ENCODE measurements around the gene PLCL2.

Gene PLCL2

DNA sequence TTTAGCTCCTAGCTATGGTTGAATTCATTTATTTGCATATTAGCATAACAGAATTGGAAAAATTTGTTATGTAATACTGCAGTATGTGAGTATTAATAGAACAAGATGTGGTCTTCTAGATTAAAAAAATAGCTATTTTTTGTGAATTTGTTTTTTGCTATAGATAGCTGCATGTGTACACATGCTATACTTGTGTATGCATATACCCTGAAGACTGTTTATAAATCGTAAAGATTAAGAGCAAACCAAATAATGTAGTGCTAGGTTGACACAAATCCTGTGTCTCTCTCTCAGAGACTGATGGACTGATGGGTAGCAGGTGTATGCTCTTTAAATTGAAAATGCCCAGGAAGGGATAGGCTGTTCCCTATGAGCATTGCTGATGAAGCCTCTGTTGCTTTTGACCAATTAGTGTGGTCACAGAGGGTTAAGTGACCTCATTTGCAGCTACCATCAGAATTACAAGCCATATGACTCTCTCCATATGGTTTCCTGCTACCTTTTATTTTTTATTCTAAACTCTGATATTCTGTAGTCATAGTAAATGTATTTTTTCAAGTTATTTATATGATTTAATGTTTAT is 9.0 kb downstream of the PLCL2 start:
- DNase-seq (ENCODE audit: low spot score), result no peak

DNA sequence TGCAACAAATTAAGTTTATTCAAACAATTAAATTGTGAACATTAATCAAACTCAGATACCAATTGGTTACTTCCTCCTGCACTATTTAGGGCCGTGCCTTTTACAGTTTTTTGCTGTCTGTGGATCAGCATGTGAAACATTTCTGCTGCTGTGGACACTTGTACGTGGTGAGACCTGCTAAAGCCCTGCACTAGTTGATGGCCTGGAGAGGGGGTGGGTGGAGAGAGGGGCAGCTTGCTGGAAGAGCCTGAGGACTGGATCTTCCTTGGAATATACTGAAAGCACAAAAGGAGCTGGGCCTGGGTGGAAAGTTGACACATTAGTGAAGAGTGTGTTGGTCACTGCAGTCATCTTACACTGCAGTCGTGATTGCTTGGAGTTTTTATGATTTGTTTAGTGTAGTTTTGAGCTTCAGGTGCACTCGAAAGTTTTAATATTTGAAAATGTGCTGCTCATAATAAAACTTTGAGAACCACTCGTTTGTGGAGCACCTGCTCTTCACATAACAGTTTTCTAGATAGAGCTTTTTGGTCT is 11.4 kb downstream of the PLCL2 start:
- no peak for DNase-seq (ENCODE audit: low spot score)

DNA sequence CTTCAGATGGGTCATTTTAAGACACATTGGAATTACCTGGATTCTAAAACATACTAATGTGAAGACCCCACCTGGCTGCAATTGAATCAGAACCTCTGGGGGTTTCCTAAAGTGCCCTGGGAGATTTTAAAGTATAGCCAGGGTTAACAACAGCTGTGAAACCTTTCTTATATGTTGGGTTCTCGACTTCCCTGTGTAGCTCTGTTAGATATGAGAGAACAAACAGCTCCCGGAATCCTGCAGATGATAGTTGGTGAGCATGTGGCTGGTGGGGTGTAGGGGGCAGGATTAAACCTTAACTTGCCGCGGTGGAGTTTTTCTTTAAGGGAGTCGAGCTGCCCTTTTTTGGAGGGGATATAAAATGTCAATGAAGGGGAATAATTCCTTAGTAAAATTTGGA is 12.1 kb downstream of the PLCL2 start:
- DNase-seq (ENCODE audit: low spot score), result no peak

DNA sequence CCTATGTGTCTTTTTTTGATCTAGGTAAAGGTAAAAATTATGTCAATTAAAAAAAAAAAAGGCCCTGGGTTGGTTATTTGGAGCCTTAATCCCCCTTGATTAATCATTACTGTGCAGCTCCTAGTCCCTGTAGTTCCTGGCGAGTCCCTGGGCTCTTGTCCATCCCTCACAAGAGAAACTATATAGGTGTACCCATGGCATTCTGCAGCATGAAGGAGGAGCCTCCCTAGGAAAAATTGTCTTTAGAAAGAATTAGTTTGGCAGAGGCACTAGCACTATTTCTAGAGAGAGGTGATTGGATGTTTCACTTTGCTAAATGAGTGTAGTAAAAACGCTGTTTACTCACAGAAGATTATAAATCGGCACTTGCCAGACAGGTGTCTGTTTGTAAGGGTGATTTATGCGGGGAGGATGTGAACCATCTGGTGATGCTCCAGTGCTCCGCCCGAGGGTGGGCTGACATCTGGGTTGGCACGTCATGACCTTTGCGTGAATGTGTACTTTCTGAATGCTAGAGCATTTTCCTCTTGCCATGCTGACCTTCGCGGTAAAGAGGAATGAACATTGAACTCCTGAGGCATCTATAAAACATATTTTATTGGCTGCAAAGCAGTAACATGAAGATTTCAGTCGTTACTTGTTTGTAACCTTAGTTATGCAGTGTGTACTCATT is 12.6 kb downstream of the PLCL2 start:
- peak; percentile 54 for DNase-seq (ENCODE audit: low spot score)

DNA sequence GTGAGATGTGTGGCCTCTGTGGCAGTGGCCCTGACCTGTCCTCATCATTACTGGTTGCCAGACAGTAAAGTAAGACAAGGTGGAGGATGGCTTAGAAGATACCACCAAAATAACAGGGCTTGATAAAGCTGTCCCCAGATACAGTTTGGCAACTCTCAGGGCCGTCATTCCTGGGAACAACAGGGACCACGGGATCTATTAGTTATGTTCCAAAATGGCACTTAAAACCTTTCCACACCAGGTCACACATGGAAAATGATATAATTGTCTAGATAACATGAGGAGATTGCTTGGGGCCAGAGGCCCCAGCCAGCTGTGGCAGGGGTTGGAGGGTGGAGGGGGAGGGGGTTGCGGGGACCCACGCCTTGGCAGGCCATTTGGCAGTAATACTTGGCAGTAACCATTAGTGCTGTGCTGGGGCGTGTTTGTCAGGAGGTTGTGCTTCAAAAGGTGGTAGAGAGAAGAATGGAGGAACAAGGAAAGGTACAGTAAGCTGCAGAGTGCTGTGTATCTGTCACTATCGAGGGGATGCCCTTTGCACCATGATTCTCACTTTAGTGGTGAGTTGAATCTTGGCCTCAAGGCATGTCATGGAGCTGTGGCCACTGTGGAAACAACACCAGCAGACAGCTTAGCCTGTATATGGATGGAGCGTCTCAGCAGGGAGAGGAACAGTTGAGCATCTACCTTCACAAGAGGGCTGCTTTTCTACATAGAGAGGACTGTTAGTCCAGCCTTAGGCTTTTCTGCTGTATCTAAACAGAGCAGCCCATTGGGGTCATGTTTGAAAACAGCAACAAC is 14.0 kb downstream of the PLCL2 start:
- no peak for DNase-seq (ENCODE audit: low spot score)

DNA sequence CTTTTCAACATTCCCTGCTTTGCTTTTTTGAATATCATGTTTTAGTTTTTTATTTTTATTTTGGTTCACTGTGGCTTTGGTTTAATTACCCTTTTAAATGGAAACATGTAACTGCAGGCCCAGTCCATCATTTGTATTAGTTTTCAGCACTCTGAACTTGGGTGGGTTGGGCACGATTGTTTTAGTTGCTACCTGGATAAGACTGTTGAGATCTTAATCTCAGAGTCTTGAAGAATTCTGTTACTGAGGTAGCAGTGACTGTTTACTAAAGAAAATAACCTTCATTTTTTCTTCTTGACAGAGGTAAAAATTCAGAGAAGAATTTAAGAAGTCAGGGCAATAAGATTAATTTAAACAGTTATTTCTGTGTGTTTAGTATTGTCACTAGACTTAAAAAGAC is 15.2 kb downstream of the PLCL2 start:
- no peak for DNase-seq (ENCODE audit: low spot score)

DNA sequence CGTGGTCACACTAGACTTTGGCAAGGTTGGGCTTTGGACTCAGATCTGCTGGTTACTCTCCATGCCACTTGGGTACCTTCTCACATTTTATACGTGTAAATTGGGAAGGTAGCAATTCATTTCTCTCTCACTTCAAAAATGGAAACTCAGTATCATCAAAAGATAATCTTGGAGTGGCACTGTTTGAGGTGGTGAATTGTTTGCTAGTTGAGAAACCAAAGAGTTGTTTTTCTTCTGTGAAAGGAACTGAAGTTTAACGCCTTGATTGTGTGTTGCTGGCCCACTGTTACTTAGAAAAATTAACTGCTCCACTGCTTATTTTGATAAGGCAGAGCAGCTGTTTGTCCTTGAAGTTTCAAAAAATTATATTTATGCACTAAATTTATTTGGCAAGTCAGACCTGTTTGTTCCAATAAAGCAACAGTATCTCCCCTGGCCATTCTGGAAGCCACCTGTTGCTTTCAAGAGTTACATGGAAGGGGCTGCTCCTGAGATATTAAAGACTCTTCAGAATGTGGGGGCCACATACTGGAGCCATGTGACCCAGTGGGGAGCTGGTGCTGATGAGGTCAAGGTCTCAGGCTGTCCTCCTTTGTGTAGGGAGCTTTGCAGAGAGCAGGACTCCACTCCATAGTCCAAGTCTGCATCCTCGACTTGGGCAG is 16.2 kb downstream of the PLCL2 start:
- DNase-seq (ENCODE audit: low spot score), result no peak

DNA sequence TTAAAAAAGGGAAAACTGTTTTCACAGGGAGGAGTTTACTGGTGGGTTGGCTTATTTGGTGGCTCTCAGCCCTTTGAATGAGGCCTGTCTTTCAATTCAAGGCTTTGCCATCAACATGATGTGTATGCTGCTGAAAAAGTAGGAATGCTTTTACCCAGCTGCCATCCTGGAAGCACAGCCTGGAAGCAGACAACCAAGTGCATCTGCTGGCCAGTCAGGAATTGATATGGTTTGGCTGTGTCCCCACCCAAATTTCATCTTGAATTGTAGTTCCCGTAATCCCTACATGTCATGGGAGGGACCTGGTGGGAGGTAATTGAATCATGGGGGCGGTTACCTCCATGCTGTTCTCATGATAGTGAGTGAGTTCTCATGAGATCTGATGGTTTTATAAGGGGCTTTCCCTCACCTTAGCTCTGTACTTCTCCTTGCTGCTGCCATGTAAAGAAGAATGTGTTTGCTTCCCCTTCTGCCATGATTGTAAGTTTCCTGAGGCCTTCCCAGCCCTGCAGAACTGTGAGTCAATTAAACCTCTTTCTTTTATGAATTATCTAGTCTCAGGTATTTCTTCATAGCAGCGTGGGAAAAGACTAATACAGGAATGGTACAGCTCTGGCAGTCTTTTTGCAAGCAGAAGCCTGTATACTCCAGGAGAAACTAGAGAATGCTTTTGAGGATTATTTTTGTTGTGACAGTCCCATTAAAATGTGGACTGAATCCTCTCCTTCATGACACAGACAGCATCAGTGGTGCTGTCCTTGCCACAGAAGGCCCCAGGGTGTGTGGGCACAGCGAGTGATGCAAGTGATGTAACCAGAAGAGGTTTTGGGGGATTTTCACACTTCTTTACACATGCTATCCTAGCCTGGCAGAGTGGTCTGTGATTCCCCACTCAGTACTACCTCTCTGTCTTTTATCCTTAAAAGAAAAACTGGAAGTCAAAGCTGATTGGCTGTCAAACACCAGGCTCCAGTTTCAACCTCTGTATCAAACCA is 20.0 kb downstream of the PLCL2 start:
- DNase-seq (ENCODE audit: low spot score), result no peak

DNA sequence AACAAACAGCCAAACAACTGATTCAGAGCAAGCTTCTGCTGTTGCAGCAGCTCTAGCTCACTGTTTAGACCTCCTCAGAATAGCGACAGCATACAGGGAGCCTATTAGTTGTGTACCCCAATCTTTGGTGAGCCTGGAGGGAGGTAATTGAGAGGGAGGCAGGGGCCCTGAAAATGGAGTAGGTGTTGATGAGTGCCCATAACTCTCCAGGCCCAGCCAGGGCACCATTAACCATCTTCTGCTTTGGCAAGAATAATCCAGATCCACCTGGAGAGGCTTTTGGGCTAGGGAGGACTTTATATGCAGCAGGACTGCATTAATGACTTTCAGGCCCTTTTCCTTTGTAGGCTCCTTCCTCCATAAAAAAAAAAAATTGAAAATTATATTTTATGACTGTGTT is 20.9 kb downstream of the PLCL2 start:
- no peak for DNase-seq (ENCODE audit: low spot score)

DNA sequence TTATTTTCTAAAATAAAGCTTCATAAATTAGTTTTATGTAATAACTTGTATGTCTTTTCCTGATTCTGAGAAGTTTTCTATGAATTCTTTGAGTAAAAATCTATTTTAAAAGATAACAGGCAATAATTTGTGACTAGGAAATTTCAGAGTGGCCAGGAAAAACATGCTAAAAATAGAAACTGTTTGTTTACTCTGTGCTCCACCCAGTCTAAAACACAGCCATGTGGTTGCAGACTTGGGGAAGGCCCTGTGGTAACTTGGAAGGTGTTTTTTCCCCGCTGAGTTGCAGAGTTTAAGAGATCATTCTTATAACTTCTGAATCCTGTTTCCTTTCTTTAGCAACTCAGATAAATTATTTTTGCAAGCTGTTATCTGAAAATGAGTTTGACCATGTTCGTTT is 21.9 kb downstream of the PLCL2 start:
- peak; percentile 59 for DNase-seq (ENCODE audit: low spot score)

DNA sequence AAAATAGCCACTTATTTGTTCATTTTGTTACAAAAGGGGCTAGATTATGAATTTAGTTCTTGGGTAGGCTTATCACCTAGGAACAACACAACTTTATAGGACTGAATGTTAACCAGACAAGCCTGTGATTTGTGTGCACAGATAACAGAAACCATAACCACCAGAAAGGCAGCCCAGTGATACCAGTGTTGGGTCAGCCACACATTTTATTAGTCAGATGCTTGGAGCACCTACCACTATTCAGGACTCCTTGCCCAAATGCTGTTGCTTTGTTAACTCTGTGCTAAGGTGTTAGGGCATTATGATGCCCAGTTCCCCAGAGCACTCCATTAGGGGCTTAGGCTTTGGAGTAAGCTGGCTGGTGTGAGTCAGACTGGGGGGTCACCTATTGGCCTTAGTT is 22.5 kb downstream of the PLCL2 start:
- DNase-seq (ENCODE audit: low spot score), result no peak

DNA sequence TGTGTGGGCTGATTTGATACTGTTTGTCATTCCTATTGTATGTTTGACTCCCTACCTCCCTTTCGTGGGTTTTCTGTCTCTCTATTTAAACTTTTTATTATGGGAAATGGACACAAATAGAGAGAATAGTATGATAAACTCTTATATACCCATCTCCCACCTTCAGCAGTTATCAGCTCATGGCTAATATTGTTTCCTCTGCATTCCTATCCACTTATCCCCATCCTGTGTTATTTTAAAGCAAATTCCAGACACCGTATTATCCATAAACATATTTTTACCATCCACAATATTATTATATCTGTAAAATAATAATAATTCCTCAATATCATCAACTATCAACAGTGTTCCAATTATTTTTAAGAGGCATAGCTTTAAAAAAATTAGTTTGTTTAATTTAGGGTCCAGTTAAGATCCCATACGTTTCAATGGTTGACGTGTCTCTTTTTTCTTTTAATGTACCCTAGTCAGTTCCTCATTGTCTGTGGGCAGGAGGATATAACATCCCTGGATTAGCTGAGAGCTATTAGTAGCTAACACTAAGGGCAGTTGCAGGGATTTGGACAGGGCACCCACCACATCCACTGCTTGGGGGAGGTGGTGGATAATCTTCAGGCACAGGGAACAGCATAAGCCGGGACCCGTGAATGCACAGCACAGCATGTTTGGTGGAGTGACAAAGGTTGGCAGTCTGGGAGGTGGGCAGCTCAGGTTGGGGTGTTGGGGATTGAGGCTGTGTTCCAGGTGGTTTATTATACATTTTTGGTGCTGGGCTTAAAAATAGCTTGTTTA is 23.5 kb downstream of the PLCL2 start:
- no peak for DNase-seq (ENCODE audit: low spot score)

DNA sequence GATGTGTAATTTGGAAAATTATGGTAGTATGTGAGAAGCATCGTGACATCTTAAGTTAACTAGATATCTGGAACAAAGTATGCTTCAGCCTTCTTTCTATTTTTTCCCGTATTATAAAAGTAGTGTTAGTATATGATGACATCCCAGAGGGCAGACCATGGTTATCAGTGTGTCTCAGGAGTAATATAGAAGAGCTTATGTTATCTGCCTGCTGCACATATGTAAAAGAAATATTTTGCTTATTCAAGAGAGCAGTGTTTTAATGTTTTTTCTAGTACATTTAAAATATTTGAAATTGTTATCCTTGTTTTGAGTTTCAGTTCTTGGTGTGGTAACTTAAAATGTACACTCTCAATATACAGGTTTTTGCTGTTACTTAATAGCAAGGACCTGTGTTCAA is 24.1 kb downstream of the PLCL2 start:
- no peak for DNase-seq (ENCODE audit: low spot score)

DNA sequence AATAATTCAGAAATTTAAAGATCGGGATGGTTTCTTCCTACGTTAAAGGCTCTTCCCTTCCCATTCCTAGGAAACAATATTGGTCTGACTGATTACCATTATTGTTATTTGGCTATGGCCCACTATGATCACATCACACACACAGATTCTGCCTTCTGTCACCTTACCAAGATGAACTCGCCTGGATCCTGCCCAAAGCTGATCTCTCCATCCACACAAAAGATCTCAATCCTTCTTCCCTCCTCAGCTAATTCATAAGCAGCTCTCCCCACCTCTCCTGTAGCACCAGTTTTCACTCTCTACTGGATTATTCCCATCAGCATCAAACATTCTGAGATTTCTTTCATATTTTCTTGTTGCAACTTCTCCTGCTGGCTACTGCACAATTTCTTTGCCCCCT is 25.0 kb downstream of the PLCL2 start:
- no peak for DNase-seq (ENCODE audit: low spot score)

DNA sequence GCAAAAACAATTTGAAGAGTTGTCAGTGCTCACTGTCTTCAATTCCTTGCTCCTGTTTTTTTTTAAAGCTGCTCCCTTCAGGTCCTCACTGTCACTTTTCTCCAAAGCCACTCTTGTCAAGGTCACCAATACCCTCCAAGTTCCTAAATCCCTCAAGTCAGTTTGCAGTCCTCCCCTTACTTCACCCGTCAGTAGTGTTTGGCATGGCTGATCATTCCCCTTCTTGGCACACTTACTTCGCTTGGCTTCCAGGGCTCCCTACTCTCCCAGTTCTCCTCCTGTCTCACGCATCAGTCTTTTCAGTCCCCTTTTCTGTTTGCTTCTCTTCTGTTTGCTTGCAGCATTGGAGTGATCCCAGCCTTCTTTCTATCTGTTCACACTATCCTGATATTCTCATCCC is 25.5 kb downstream of the PLCL2 start:
- DNase-seq (ENCODE audit: low spot score), result no peak

DNA sequence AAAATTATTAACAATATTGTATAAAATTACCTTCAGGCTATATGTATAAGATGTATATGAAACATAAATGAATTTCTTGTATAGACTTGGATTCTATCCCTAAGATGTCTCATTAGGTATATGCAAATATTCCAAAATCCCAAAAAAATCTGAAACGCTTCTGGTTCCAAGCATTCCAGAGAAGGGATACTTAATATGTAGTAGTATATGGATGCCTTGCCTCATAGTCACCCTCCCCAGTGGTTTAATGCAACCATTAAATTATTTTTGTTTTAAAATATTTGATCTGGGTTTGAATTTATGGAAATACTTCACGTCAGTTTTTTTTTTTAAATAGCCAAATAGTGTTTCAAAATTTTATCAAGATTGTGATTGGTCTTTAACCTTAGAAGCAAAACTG is 27.2 kb downstream of the PLCL2 start:
- no peak for DNase-seq (ENCODE audit: low spot score)

DNA sequence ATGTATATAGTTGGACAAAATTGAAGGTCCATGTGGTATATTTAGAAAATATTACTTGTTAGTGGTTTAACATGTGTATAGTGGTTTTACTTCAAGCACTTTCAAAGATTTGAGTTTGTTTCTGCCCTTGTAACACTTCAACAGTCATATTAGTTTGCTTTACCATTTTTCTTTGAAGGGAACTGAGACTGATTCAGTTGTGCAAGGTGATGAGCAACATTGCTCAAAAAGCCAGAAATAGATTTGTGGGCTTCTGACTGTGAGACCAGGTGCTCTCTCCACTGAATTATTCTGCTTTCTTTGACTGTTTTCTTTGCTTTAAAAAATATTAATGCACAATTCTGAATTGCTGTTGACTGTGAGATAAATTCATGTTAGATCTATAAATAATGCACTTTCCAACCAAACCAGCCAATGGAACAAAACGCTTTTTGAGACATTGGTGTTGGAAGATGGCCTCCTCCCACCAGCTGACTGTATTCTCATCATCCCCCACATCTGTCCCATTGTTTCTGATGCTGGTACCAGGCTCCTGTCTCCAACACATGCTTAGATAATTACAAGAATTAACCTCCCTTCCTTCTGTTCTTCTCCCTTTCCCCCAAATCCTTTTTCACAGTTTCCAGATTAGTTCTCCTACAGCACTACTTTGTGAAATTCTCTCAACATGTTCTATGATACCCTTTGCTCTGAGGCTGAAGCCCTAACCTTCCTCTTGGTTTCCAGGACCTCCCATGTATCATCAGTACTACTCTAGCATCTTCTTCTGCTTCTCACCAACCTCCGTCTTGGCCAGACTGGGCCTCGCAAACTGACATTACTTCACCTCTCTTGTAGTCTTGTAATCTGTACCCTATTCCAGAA is 27.9 kb downstream of the PLCL2 start:
- DNase-seq (ENCODE audit: low spot score), result no peak

DNA sequence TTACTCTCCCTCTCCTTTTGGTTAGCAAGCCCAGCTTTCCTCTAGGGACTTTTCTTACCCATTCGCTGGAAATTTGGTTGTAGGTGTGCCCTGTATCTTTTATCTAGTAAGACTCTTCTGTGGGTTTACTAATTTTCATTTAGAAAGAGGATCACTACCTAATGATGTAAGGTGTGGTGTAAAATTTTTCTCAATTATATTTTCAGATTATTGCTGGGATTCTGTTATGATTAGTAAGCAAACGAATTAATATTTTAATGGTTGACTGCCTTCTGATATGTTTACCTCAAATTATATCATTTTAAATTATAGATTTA is 28.5 kb downstream of the PLCL2 start:
- DNase-seq (ENCODE audit: low spot score), result no peak

DNA sequence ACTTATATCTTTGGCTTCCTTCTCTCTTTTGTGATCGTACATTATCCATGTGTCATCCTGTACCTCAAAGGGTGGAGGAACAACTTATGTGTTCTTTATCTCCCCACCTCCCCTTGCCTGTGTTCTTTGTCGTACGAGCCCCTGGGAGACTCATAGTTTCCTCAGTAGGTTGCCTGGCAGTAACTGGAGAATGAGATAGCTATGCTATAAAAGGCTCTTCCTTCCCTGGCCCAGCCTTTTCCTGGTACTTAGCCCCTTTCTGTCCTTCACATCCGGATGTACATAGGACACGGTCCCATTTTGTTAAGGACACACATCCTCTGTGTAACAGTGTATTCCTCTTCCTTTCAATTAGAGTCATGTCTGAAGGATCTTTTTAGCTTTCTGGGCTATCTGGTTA is 32.1 kb downstream of the PLCL2 start:
- no peak for DNase-seq (ENCODE audit: low spot score)
